RWPE1 (cell line): Measurements from ENCODE around the gene DIP2B.
"Not testable (repeated sequence)": the region's sequence is repeated elsewhere in the genome, so short reads cannot be mapped to it uniquely, and the experiment has no call there.

Experiments used
- CTCF ChIA-PET: fragments of 350-600 bp; sonication (Branson Sonifier 250); formaldehyde crosslinking; extraction: SDS; loops from one replicate; lab custom pipeline; 2021; lab: Yijun Ruan, JAX
- POLR2A ChIA-PET: fragments of 400-600 bp; formaldehyde crosslinking; extraction: SDS; loops from one replicate; lab custom pipeline; 2020; ENCODE audit warnings: antibody characterized with exemption; ENCODE audit not compliant: low non-redundant PET; lab: Yijun Ruan, JAX
- DNase-seq: peaks from one replicate; pipeline ENCODE4 v3.0.0; 2012; ENCODE audit warnings: low spot score
- H3K27ac ChIP-seq: fragments of 450-650 bp; 2 replicates; pipeline ENCODE4 v1.5.1; 2017
- TF ChIP-seq, protein P1 (sequence below): fragments of 450-650 bp; conservative IDR thresholded peaks from 2 replicates; pipeline ENCODE4 v1.5.1; 2017; ENCODE audit warnings: low read depth, mild to moderate bottlenecking

Gene DIP2B

DNA sequence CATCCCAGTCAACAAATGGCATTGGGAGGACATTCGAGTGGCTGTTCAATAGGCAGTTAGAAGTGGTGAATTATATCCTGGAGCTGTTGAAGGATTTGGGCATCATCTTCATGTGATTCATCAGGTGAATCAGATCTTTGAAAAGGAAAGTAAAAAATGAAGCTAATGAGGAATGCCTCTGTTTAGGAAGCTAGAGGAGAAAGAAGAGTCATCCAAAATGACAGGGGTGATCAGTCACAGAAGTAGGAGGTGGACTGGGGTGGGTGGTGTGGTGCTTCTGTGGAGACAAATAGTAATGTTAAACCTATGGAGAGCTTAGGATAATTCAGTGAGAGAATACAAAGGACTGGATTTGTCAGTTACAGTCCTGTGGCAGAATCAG lies 32.7 kb downstream of the DIP2B start:
- H3K27ac ChIP-seq: no peak overlapping the region
- CTCF ChIA-PET: interaction anchor here (0.5 to 0.6 kb wide), 2 partner anchors 28 to 30 kb away, joined by 3 to 4 read pairs; no protein-coding TSS in a partner anchor
- POLR2A ChIA-PET: no interaction called here
- DNase-seq: peak; percentile 81
- TF ChIP-seq, protein P1, sequence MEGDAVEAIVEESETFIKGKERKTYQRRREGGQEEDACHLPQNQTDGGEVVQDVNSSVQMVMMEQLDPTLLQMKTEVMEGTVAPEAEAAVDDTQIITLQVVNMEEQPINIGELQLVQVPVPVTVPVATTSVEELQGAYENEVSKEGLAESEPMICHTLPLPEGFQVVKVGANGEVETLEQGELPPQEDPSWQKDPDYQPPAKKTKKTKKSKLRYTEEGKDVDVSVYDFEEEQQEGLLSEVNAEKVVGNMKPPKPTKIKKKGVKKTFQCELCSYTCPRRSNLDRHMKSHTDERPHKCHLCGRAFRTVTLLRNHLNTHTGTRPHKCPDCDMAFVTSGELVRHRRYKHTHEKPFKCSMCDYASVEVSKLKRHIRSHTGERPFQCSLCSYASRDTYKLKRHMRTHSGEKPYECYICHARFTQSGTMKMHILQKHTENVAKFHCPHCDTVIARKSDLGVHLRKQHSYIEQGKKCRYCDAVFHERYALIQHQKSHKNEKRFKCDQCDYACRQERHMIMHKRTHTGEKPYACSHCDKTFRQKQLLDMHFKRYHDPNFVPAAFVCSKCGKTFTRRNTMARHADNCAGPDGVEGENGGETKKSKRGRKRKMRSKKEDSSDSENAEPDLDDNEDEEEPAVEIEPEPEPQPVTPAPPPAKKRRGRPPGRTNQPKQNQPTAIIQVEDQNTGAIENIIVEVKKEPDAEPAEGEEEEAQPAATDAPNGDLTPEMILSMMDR: no peak

DNA sequence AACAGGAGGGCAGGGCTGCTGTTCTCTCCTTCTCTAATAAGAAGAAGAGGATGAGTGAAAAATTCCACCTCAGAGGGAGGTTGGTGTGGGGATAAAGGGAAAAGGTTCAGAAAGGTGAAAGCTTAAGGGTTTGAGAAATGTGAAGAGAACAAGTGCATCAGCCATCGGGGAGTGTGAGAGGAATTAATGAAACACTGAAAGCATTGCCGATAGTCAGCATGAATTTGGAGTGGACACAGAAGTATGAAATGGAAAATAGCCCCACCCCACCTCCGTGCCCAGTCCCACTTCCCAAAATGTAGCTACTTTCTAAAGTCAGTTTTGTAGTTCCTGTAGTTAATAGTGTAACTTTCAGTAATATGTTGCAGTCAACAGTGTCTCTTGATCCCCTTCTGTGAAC lies 33.4 kb downstream of the DIP2B start:
- POLR2A ChIA-PET: no interaction called here
- CTCF ChIA-PET: interaction anchor here (1.2 kb wide), 1 partner anchor 100 kb away, joined by 4 read pairs; no protein-coding TSS in a partner anchor
- H3K27ac ChIP-seq: no peak overlapping the region
- TF ChIP-seq, protein P1: no peak
- DNase-seq: no peak

DNA sequence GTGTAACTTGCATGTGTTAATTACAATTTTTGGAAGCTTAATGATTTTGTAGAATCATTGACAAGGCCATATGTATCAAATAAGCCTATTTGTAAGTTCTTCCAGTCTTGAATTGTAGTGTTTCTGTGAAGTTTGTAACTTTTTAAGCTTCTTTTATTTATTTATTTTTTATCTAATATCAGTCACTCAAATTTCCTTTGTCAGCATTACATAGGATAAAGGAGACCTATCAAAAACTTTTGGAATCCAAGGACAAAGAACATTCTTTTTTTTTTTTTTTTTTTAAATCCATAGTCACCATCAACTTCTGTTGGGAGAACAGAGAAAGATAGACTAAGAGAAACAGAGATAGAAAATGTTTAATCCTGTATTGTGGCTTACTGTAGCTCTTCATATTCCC lies 36.4 kb downstream of the DIP2B start:
- CTCF ChIA-PET: no interaction called here
- H3K27ac ChIP-seq: peak overlapping the region; percentile 80; the same call in 1 of the 2 replicates
- POLR2A ChIA-PET: no interaction called here
- TF ChIP-seq, protein P1: no peak
- no peak for DNase-seq

DNA sequence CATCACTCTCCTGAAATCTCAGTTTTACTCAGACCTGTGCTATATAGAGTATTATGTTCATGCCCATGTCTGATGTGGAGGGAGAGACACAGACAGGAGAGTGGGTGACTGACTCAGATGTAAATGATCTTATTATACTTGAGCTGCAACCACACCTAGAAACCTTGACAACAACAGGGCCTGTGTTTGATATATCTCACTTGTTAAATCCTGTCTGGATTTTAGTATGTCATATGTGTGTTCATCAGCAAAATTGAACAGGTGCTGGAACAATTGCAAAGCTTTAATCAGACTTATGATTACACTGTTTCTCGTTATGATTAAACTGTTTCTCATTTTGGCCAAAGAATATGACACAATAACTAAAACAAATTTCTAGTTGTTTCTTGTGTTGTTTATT lies 37.7 kb downstream of the DIP2B start:
- TF ChIP-seq, protein P1: no peak
- peak overlapping the region; percentile 86 for H3K27ac ChIP-seq
- POLR2A ChIA-PET: no interaction called here
- CTCF ChIA-PET: no interaction called here
- peak; percentile 73 for DNase-seq

DNA sequence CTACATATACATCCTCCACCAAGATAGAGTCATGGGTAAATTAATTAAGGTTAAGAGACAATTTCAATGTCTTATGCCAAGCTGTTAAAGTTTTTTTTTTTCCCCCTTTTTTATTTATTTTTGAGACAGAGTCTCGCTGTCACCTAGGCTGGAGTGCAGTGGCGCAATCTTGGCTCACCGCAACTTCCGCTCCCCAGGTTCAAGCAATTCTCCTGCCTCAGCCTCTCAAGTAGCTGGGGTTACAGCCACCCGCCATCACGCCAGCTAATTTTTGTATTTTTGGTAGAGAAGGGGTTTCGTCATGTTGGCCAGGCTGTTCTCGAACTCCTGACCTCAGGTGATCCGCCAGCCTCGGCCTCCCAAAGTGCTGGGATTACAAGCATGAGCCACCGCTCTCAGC lies 38.4 kb downstream of the DIP2B start:
- H3K27ac ChIP-seq: peak overlapping the region; percentile 86
- POLR2A ChIA-PET, DNase-seq: not testable (repeated sequence)
- CTCF ChIA-PET: interaction anchor here (0.6 to 1.0 kb wide), 2 partner anchors 38 to 39 kb away, joined by 3 to 5 read pairs; partner anchors contain the start of gene DIP2B

DNA sequence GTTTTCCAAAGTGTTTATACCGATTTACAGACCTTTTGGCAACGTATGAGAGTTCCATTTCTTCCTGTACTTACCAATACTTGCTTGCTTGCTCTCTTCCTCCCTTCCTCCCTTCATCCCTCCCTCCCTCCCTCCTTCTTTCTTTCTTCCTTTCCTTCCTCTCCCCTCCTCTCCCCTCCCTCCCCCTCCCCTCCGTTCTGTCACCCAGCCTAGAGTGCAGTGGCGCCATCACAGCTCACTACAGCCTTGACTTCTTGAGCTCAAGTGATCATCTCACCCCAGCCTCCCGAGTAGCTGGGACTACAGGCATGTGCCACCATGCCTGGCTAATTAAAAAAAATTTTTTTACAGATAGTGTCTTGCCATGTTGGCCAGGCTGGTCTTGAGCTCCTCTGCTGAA lies 40.4 kb downstream of the DIP2B start:
- TF ChIP-seq, protein P1: no peak
- DNase-seq: no peak
- CTCF ChIA-PET: no interaction called here
- POLR2A ChIA-PET: no interaction called here
- H3K27ac ChIP-seq: peak overlapping the region; percentile 62

DNA sequence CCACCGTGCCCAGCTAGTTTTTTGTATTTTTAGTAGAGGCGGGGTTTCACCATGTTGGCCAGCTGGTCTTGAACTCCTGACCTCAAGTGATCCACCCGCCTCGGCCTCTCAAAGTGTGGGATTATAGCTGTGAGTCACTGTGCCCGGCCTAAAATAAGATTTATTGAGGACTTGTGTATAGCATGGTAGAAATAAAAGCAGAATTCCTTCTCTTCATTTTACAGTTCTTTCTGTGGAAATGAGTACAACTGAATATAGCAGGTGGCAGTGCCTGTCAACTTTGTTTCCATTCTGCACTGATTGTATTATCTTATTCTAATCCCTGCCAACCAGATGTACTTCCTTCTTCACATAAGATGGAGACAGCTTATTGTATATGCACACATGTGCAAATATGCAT lies 41.0 kb downstream of the DIP2B start:
- no peak for DNase-seq

More for the DNA sequence above, 41.0 kb downstream of the DIP2B start:
- POLR2A ChIA-PET: no interaction called here
- peak overlapping the region; percentile 62 for H3K27ac ChIP-seq
- CTCF ChIA-PET: no interaction called here
- TF ChIP-seq, protein P1: no peak
